SK-N-SH (cell line): ENCODE data around the gene GPC5.

Experiments
- CTCF ChIP-seq: fragments of 200-600 bp; sonication (generic); IDR thresholded peaks from 2 replicates; pipeline ENCODE4 v1.6.1; 2017; ENCODE audit warnings: antibody characterized with exemption, mild to moderate bottlenecking, moderate library complexity
- ELF1 ChIP-seq: IDR thresholded peaks from 2 replicates; pipeline ENCODE4 v1.4.0; 2012
- EP300 ChIP-seq, 2 experiments: IDR thresholded peaks; 2 replicates each; pipeline versions ENCODE4 v1.4.0 to v1.6.1; 2012; ENCODE audit warnings: borderline replicate concordance in 1 of 2, low read depth in 1 of 2, low read length in 1 of 2
- EZH2phosphoT487 ChIP-seq: fragments of 200-600 bp; sonication (generic); IDR thresholded peaks from 2 replicates; pipeline ENCODE4 v1.6.1; 2017; ENCODE audit warnings: low read depth, mixed run types, mild to moderate bottlenecking, antibody characterized with exemption, moderate library complexity, borderline replicate concordance
- FOXM1 ChIP-seq: IDR thresholded peaks from 2 replicates; pipeline ENCODE4 v1.4.0; 2012; ENCODE audit warnings: low read depth, mild to moderate bottlenecking
- GABPA ChIP-seq: IDR thresholded peaks from 2 replicates; pipeline ENCODE4 v1.4.0; 2012; ENCODE audit warnings: low read depth, mild to moderate bottlenecking
- MXI1 ChIP-seq: IDR thresholded peaks from 2 replicates; pipeline ENCODE4 v1.6.1; 2012; ENCODE audit warnings: mild to moderate bottlenecking, low read depth, low read length, improper control_type of control experiment
- NRF1 ChIP-seq: IDR thresholded peaks from 2 replicates; pipeline ENCODE4 v1.6.1; 2012; ENCODE audit warnings: low read depth, mild to moderate bottlenecking, low read length
- POLR2AphosphoS5 ChIP-seq: IDR thresholded peaks from 2 replicates; pipeline ENCODE4 v1.6.1; 2012; ENCODE audit warnings: low read depth, low read length
- SMC3 ChIP-seq: IDR thresholded peaks from 2 replicates; pipeline ENCODE4 v1.6.1; 2012; ENCODE audit warnings: low read depth, low read length, improper control_type of control experiment
- TEAD4 ChIP-seq: IDR thresholded peaks from 2 replicates; pipeline ENCODE4 v1.4.0; 2012; ENCODE audit warnings: mild to moderate bottlenecking, borderline replicate concordance; ENCODE audit not compliant: insufficient read depth
- TF ChIP-seq, protein P1 (sequence below): fragments of 150-350 bp; IDR thresholded peaks from 2 replicates; pipeline ENCODE4 v1.6.1; 2017; ENCODE audit warnings: antibody characterized with exemption, low read length, low read depth, borderline replicate concordance
- TF ChIP-seq, protein P2 (sequence below): IDR thresholded peaks from 2 replicates; pipeline ENCODE4 v1.4.0; 2012; ENCODE audit warnings: low read depth

DNA sequence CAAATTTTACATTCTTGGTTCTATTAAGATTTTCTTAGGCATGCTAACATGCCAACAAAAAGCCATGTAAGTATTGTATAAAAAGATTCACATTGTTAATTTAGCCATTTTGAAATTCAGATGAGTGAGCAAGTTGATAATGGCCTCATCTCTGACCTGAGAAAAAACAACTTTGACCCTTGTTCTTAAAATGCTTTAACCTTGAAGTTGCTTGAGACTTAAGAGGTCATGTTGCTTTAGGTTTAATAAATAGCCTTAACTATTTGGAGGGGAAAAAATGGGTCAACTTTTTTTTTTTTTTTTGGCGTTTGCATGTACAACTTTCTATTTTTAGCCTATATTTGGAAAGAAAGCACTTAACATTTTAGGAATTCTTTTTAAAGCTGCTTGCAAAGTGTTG lies 44.9 kb upstream of the GPC5 start:
- TF ChIP-seq, protein P1, sequence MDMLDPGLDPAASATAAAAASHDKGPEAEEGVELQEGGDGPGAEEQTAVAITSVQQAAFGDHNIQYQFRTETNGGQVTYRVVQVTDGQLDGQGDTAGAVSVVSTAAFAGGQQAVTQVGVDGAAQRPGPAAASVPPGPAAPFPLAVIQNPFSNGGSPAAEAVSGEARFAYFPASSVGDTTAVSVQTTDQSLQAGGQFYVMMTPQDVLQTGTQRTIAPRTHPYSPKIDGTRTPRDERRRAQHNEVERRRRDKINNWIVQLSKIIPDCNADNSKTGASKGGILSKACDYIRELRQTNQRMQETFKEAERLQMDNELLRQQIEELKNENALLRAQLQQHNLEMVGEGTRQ = no peak
- TF ChIP-seq EZH2phosphoT487 (no peak), TEAD4 (no peak), CTCF (no peak), MXI1 (no peak), GABPA (no peak), EP300 (IDR thresholded peaks at IDR 0.05; ENCODE audit: borderline replicate concordance in 1 of 2, low read depth in 1 of 2, low read length in 1 of 2) (no peak), SMC3 (no peak), NRF1 (no peak), POLR2AphosphoS5 (no peak), FOXM1 (no peak), ELF1 (no peak)
- TF ChIP-seq, protein P2, sequence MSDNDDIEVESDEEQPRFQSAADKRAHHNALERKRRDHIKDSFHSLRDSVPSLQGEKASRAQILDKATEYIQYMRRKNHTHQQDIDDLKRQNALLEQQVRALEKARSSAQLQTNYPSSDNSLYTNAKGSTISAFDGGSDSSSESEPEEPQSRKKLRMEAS = no peak
